RWPE2 (cell line): ENCODE results near the gene APPBP2.
"Not testable (repeated sequence)": the region's sequence is repeated elsewhere in the genome, so short reads cannot be mapped to it uniquely, and the experiment has no call there.

ENCODE experiments used
- ATAC-seq: fragments of 200-7000 bp; cut with Tn5 transposase; 3 replicates; pipeline ENCODE4 v1.9.1; 2021; ENCODE audit warnings: low read depth
- DNase-seq: peaks from one replicate; pipeline ENCODE4 v3.0.0-alpha.2; 2020; ENCODE audit warnings: low spot score
- H3K27ac ChIP-seq: fragments of 450-650 bp; 2 replicates; pipeline ENCODE4 v1.5.1; 2017; ENCODE audit warnings: mild to moderate bottlenecking; ENCODE audit not compliant: poor library complexity, severe bottlenecking
- H3K27me3 ChIP-seq: fragments of 250-450 bp; sonication (Bioruptor Pico); 2 replicates; pipeline ENCODE4 v1.5.1; 2021; ENCODE audit warnings: mild to moderate bottlenecking, moderate library complexity; ENCODE audit not compliant: insufficient read depth, poor library complexity, severe bottlenecking
- H3K36me3 ChIP-seq: fragments of 250-450 bp; sonication (Bioruptor Pico); 2 replicates; pipeline ENCODE4 v1.5.1; 2020; ENCODE audit warnings: low read depth, mild to moderate bottlenecking, moderate library complexity
- H3K4me1 ChIP-seq: fragments of 250-450 bp; sonication (Bioruptor Pico); 2 replicates; pipeline ENCODE4 v1.5.1; 2021; ENCODE audit warnings: mild to moderate bottlenecking, moderate library complexity; ENCODE audit not compliant: insufficient read depth, poor library complexity, severe bottlenecking
- H3K4me3 ChIP-seq: fragments of 250-450 bp; sonication (Bioruptor Pico); 2 replicates; pipeline ENCODE4 v1.5.1; 2021; ENCODE audit warnings: mild to moderate bottlenecking, moderate library complexity; ENCODE audit not compliant: severe bottlenecking
- H3K9me3 ChIP-seq: fragments of 250-450 bp; sonication (Bioruptor Pico); 2 replicates; pipeline ENCODE4 v1.5.1; 2021; ENCODE audit warnings: mild to moderate bottlenecking, moderate library complexity; ENCODE audit not compliant: severe bottlenecking
- CTCF ChIP-seq: fragments of 450-650 bp; IDR thresholded peaks from one replicate; pipeline ENCODE4 v1.5.1; 2017; ENCODE audit warnings: mild to moderate bottlenecking, moderate library complexity; ENCODE audit not compliant: poor library complexity, severe bottlenecking

APPBP2 gene

GRCh38 chr17:60493847-60494321 lies 32.2 kb downstream of the APPBP2 start:
- no peak for DNase-seq
- Histone ChIP-seq H3K27ac (no peak overlapping the region), H3K4me3 (no peak overlapping the region), H3K4me1 (no peaks in the 10 kb centered on the region), H3K27me3 (no peaks in the 10 kb centered on the region), H3K36me3 (peaks cover 81% of the 10 kb centered on the region), H3K9me3 (peaks cover 16% of the 10 kb centered on the region)
- TF ChIP-seq CTCF: no peak
- no peak for ATAC-seq

- no peak overlapping the region for H3K4me3 ChIP-seq
- peaks cover 79% of the 10 kb centered on the region for H3K36me3 ChIP-seq
- no peaks in the 10 kb centered on the region for H3K27me3 ChIP-seq
- no peak overlapping the region for H3K27ac ChIP-seq
- DNase-seq (no peak), ATAC-seq (no peak)
- H3K9me3 ChIP-seq: peaks cover 23% of the 10 kb centered on the region
- no peak for TF ChIP-seq CTCF
- no peaks in the 10 kb centered on the region for H3K4me1 ChIP-seq
These were observed 34.3 kb downstream of the APPBP2 start for GRCh38 chr17:60491771-60492170.

- not testable (repeated sequence) for ATAC-seq, H3K27me3 ChIP-seq, DNase-seq, H3K27ac ChIP-seq, H3K4me3 ChIP-seq, H3K4me1 ChIP-seq
- Histone ChIP-seq H3K36me3 (peaks cover 67% of the 10 kb centered on the region), H3K9me3 (peaks cover 23% of the 10 kb centered on the region)
These were observed 35.4 kb downstream of the APPBP2 start for GRCh38 chr17:60490594-60490993.

- no peaks in the 10 kb centered on the region for H3K4me1 ChIP-seq
- H3K27ac ChIP-seq: no peak overlapping the region
- DNase-seq: no peak
- H3K4me3 ChIP-seq: no peak overlapping the region
- no peak for ATAC-seq
- TF ChIP-seq CTCF: no peak
- H3K9me3 ChIP-seq: peaks cover 3% of the 10 kb centered on the region
- H3K27me3 ChIP-seq: no peaks in the 10 kb centered on the region
- peaks cover 17% of the 10 kb centered on the region for H3K36me3 ChIP-seq
These were observed 44.4 kb downstream of the APPBP2 start for GRCh38 chr17:60481604-60482003.

- H3K4me1 ChIP-seq: peaks cover 9% of the 10 kb centered on the region
- TF ChIP-seq CTCF: no peak
- H3K27me3 ChIP-seq: no peaks in the 10 kb centered on the region
- H3K9me3 ChIP-seq: no peaks in the 10 kb centered on the region
- ATAC-seq (no peak), DNase-seq (no peak)
- H3K4me3 ChIP-seq: no peak overlapping the region
- peaks cover 37% of the 10 kb centered on the region for H3K36me3 ChIP-seq
- H3K27ac ChIP-seq: no peak overlapping the region
These were observed 52.3 kb downstream of the APPBP2 start for GRCh38 chr17:60473788-60474187.
